ENCODE measurements around the gene CARF. TPM values are rescaled to one million over a fixed set of nuclear protein-coding genes. Genes with fewer than 3 reads are reported as not detected.
"Not testable (repeated sequence)": the region's sequence is repeated elsewhere in the genome, so short reads cannot be mapped to it uniquely, and the experiment has no call there.

CARF gene, protein sequence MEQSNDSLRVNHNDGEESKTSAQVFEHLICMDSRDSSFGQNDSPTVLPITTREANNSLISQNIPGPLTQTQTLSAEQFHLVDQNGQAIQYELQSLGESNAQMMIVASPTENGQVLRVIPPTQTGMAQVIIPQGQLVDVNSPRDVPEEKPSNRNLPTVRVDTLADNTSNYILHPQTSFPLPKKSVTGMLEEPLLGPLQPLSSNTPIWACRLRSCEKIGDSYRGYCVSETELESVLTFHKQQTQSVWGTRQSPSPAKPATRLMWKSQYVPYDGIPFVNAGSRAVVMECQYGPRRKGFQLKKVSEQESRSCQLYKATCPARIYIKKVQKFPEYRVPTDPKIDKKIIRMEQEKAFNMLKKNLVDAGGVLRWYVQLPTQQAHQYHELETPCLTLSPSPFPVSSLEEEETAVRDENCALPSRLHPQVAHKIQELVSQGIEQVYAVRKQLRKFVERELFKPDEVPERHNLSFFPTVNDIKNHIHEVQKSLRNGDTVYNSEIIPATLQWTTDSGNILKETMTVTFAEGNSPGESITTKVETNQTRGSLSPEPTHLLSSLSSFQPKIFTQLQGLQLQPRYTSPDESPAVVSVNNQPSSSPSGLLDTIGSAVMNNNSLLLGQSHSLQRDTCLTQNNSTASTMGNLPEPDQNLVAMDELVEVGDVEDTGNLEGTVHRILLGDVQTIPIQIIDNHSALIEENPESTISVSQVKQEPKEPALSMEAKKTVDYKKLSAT
- 1.9 and 6.1 TPM in 2 replicates for total RNA-seq (2014; rRNA removed; shearing (Covaris generic))

DNA sequence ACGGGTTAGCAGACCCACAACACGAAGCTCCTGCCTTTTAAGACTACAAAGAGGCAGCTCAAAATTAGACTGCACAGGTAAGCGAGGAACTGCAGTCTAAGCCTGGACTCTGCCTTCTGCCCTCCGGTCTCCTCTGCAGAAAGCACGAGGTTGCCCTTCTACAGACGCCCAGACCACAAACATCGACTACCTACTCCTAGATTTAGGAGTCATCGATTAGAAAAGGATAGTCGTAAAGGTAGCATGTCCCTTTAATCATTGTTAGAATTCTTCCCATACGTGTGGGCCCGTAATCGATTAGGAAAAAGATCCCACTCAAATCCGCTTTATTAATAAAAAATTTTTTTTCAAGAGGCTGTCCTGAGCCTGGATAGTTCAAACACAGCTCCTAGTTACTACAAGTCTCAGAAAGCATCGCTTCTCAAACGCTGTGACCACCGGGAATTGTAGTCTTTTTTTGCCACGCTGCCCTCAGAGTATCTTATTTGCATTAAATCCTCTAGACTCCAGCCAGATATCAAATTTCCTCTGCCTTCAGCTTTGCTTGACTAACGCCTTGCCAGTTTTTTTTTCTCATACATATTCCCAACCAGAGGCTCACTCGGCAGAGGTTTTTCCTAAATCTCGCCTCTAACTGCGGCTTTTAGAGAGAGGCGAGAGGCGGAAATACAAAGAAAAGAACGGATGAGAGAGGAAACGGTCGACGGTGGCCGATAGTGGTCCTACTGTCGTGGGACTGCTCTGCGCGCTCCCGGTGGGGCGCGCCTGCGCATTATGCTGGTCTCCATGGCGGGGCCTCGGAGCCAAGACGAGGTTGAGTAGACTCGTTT, at the start of gene CARF, which contains the start of gene WDR12:
Gene CARF (plus strand): TSS at position 764 of the 830 bp plus-strand sequence. CDS start 29,628 bp downstream, outside the sequence.
Gene WDR12 (minus strand): TSS at position 162 of the 830 bp plus-strand sequence. CDS start 197 bp downstream, outside the sequence.
- Histone ChIP-seq H3K27me3 (ENCODE audit: control insufficient read depth, insufficient read depth, low read length) (no peaks in the 10 kb centered on the region), H3K4me3 (ENCODE audit: insufficient read depth, low read depth, low read length) (peak within 1 kb of the TSS; percentile 79), H3K36me3 (replicated peaks; ENCODE audit: control insufficient read depth, insufficient read depth, low read length) (no peaks in the 10 kb centered on the region; the same call in 1 of the 2 replicates)
- peak; percentile 90 for DNase-seq

DNA sequence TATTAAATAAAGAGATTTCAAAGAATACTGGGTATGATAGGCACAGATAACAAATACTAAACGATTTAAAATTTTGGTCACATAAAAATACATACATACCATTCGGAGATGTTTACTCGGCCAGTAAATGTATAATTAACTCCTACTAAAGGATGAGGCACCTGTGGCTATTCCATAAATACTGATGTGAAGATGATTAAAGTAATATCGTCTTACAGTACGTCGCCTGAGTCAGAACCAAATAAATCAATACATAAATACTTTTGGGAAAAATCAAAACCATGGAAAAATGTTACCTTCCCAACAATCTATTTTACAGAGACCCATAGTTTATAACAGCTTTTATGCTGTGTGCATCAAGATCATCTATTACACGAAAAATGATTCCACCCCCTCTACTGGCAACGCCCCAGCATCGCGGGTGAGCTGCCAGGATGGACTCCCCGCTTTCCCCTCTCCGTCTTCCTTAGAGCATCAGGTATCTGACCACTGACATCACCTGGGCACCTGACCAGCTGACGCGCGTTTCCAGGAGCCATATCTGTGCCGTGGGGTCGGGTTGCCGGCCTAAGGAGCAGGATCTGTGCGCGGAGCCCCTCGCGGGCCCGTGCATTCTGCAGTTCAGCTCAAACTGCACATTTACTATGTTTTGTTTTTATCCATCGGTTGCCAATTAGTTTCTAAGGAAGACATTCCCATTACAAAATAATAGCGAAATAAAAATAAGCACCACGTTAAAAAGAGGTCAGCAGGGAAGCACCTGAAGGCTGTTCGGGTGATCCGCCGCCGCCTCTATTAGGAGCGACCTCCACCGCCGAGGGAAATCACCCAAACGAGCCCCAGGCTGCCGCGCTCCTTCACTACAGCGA, 41.4 kb upstream of the CARF start:
- DNase-seq, result peak; percentile 90
- Histone ChIP-seq H3K4me3 (ENCODE audit: insufficient read depth, low read depth, low read length) (peak overlapping the region; percentile 72), H3K27me3 (ENCODE audit: control insufficient read depth, insufficient read depth, low read length) (peaks cover 5% of the 10 kb centered on the region; the same call in 1 of the 2 replicates)

DNA sequence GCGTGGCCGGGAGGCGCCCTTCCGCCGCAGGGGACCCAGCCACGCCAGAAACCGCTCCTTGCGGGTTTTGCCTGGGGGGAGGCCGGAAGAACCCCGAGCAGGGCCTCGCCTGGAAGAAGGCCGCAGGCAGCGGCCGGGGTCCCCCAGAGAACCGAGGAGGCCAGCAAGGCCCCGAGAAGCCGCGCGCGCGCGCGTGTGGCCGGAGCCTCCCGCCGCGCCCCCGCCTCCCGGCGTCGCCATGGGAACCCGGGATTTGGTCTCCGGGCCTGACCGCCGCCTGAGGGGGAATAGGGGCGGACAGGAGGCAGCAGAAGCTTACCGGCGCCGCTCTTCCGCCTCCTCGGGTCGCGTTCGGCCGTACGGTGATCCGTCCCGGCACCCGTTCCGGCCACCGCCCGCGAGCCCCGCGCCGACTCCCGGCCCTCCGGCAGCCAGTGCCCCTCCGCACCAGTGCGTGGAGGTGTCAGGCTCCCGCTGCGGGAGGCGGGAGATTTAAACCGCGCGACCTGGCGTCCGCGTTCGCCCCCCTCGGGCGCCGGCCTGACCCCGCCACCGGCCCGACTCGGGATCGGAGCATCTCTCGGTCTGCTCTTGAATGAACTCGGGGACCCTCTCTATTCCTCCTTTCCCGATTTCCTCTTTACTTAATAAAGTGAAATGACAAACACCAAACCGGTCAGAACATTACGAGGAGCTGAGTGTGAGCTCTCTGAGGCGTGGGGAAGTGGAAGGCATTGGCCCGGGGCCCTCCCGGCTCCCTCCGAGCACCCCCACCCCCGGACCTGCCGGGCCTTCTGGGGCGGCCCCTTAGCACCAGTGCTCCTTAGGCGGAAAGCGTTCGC, 40.6 kb upstream of the CARF start, which contains the start of gene ICA1L:
Gene ICA1L (minus strand): TSS at position 467 of the 842 bp plus-strand sequence. CDS start 42,757 bp downstream, outside the sequence.
- Histone ChIP-seq H3K36me3 (replicated peaks; ENCODE audit: control insufficient read depth, insufficient read depth, low read length) (no peaks in the 10 kb centered on the region), H3K27me3 (ENCODE audit: control insufficient read depth, insufficient read depth, low read length) (peaks cover 5% of the 10 kb centered on the region; the same call in 1 of the 2 replicates), H3K4me3 (ENCODE audit: insufficient read depth, low read depth, low read length) (peak within 1 kb of the TSS; percentile 72)
- peak; percentile 88 for DNase-seq

More for the DNA sequence above, 41.4 kb upstream of the CARF start:
- H3K36me3 ChIP-seq (replicated peaks; ENCODE audit: control insufficient read depth, insufficient read depth, low read length), result no peaks in the 10 kb centered on the region

DNA sequence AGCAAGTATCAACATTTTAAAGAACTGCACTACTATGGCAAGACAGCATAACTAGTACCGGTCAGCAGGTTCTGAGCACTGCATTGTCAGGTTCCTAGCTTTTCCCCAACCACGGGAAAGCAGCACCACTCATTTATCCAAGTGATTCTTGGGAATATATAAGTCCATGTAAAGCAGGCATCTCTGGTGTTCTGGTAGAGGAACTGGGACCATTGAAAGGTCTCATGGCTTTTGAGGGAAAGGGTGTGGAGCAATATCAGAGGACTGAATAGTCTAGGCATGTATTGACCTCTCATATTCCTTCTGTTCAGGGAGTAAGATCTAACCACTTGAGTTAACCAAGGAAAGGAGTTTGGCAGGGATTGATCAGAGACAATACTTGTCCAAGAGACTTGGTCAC, 34.4 kb upstream of the CARF start:
- DNase-seq, result no peak
- no peak overlapping the region for H3K4me3 ChIP-seq (ENCODE audit: insufficient read depth, low read depth, low read length)

DNA sequence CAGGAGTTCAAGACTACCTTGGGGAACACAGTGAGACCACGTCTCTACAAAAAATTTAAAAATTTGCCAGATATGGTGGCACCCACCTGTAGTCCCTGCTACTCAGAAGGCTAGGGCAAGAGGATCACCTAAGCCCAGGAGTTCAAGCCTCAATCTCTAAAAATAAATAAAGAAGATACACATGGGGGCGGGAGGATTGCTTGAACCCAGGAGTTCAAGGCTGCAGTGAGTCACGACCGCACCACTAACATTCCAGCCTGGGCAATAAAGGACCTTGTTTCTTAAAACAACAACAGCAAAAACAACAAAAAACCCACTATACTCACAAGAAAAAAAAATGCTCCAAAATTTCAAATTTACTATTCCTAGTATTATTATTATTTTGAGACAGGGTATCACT, 30.5 kb upstream of the CARF start:
- peaks cover 16% of the 10 kb centered on the region for H3K36me3 ChIP-seq (replicated peaks; ENCODE audit: control insufficient read depth, insufficient read depth, low read length)
- no peaks in the 10 kb centered on the region for H3K27me3 ChIP-seq (ENCODE audit: control insufficient read depth, insufficient read depth, low read length)
- no peak for DNase-seq
- H3K4me3 ChIP-seq (ENCODE audit: insufficient read depth, low read depth, low read length), result no peak overlapping the region

More for the DNA sequence above, 34.4 kb upstream of the CARF start:
- no peaks in the 10 kb centered on the region; the same call in 1 of the 2 replicates for H3K27me3 ChIP-seq (ENCODE audit: control insufficient read depth, insufficient read depth, low read length)
- peaks cover 5% of the 10 kb centered on the region for H3K36me3 ChIP-seq (replicated peaks; ENCODE audit: control insufficient read depth, insufficient read depth, low read length)

DNA sequence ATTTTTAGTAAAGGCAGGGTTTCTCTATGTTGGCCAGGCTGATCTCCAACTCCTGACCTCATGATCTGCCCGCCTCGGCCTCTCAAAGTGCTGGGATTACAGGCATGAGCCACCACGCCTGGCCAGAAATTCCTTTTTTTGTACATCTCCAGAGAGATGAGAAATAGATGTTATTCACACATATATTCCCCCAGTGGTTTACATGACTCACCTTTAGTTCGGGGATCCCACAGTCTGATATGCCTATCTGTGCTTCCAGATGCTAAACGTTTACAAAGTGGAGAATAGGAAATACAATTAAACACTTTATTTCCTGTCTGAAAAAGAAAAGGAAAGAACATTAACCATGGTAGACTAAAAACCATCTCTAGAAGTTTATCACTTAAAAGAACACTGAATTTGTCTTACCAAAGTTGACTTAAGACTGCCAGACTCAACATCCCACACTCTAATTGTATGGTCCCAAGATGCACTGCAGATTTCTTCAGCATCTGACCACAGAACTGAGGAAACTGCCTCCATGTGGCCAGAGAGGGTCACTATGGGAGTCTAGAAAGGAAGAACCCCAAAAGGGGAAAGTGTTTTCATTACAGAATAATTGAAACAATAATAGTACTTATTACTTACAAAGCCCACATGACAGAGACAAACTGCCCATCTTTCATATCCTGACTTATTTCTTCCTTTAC, 27.9 kb upstream of the CARF start:
- DNase-seq, result no peak
- peaks cover 17% of the 10 kb centered on the region for H3K36me3 ChIP-seq (replicated peaks; ENCODE audit: control insufficient read depth, insufficient read depth, low read length)
- no peaks in the 10 kb centered on the region for H3K27me3 ChIP-seq (ENCODE audit: control insufficient read depth, insufficient read depth, low read length)
- no peak overlapping the region for H3K4me3 ChIP-seq (ENCODE audit: insufficient read depth, low read depth, low read length)

DNA sequence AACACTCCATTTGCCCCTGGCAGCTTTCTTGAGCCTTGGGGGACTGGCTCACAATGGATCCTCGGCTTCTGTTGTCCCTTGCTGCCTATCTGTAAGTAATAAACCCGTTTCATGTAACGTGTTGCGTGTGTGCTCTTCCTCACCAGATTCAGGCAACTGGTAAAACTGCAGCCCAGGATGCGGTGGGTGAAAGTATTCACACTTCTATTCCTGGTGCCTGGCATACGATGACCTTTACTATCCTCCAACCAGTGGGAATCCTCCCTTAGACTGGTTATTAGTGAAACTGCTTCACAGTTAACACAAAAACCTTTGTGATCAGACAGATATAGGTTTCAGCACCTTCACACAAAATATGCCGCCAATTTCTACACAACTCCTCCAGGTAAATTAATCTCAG, 26.9 kb upstream of the CARF start:
- H3K4me3 ChIP-seq (ENCODE audit: insufficient read depth, low read depth, low read length), result no peak overlapping the region
- no peaks in the 10 kb centered on the region for H3K27me3 ChIP-seq (ENCODE audit: control insufficient read depth, insufficient read depth, low read length)
- peaks cover 22% of the 10 kb centered on the region for H3K36me3 ChIP-seq (replicated peaks; ENCODE audit: control insufficient read depth, insufficient read depth, low read length)
- DNase-seq, result no peak

DNA sequence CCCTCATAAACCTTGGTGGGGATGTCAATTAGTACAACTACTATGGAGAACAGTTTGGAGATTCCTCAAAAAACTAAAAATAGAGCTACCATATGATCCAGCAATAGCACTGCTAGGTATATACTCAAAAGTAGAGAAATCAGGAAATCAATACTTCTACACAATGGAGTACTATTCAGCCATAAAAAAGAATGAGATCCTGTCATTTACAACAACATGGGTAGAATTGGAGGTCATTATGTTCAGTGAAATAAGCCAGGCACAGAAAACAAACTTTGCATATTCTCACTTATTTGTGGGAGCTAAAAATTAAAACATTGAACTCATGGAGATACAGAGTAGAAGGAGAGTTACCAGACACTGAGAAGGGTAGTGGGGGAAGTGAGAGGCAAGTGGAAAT, 6.6 kb upstream of the CARF start:
- H3K36me3 ChIP-seq (replicated peaks; ENCODE audit: control insufficient read depth, insufficient read depth, low read length); H3K4me3 ChIP-seq (ENCODE audit: insufficient read depth, low read depth, low read length); H3K27me3 ChIP-seq (ENCODE audit: control insufficient read depth, insufficient read depth, low read length); DNase-seq: not testable (repeated sequence)

DNA sequence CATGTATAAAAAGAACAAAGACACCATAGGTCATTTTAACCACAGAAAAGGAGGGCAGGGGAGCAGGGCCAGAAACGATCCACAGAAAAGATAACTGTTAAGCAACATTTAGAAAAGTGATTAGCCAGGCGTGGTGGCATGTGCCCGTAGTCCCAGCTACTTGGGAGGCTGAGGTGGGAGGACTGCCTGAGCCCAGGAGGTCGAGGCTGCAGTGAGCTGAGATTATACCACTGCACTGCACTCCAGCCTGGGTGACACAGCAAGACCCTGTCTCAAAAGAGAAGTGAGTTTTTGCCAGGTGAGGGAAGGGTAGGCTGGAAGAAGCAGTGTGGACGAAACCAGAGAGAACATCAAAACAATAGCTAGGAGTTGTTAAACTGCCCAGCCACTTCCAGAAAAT, 3.9 kb upstream of the CARF start:
- H3K27me3 ChIP-seq (ENCODE audit: control insufficient read depth, insufficient read depth, low read length), result no peaks in the 10 kb centered on the region
- DNase-seq, result no peak
- no peak overlapping the region for H3K4me3 ChIP-seq (ENCODE audit: insufficient read depth, low read depth, low read length)
- no peaks in the 10 kb centered on the region; the same call in 1 of the 2 replicates for H3K36me3 ChIP-seq (replicated peaks; ENCODE audit: control insufficient read depth, insufficient read depth, low read length)

DNA sequence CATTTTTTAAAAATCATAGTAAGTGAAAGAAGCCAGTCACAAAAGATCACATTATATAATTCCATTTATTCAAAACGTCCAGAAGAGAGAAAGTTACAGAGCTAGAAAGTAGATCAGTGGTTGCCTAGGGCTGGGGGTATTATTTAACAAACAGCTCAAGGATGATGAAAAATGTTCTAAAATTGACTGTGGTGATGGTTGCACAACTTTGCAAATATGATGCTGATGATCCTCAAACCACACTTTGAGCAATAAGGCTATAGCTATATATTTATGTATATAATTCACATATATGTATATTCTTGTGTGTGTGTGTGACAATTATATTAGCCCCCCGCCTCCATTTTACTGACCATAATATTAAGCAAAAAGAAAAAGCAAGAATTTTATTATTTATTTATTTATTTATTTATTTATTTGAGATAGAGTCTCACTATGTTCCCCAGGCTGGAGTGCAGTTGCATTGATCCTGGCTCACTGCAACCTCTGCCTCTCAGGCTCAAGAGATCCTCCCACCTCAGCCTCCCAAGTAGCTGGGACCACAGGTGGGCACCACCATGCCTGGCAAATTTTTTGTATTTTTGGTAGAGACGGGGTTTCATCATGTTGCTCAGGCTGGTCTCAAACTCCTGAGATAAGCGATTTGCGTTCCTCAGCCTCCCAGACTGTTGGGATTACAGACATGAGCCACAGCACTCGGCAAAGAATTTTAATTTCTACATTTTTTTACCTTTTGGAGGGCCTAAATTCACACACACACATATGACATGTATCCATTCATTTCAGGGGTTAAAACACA, 2.5 kb upstream of the CARF start:
- H3K36me3 ChIP-seq (replicated peaks; ENCODE audit: control insufficient read depth, insufficient read depth, low read length), result no peaks in the 10 kb centered on the region; the same call in 1 of the 2 replicates
- no peak for DNase-seq
- H3K4me3 ChIP-seq (ENCODE audit: insufficient read depth, low read depth, low read length), result no peak overlapping the region
- H3K27me3 ChIP-seq (ENCODE audit: control insufficient read depth, insufficient read depth, low read length), result no peaks in the 10 kb centered on the region

DNA sequence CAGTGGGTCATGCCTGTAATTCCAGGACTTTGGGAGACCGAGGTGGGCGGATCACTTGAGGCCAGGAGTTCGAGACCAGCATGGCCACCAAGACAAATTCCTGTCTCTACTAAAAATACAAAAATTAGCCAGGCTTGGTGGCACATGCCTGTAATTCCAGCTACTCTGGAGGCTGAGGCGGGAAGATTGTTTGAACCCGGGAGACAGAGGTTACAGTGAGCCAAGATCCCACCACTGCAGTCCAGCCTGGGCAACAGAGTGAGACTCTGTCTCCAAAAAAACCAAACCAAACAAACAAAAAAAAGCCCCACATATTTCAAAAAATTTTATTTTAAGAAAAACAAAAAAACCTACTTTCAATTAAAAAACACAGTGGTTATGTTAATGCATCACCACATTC, 1.8 kb upstream of the CARF start:
- H3K27me3 ChIP-seq (ENCODE audit: control insufficient read depth, insufficient read depth, low read length); H3K36me3 ChIP-seq (replicated peaks; ENCODE audit: control insufficient read depth, insufficient read depth, low read length); DNase-seq: not testable (repeated sequence)
- peak overlapping the region; percentile 79; the same call in 1 of the 2 replicates for H3K4me3 ChIP-seq (ENCODE audit: insufficient read depth, low read depth, low read length)

Data from H7 (cell line).